ENCODE results near the gene ACTR5. TPM values are rescaled to one million over a fixed set of nuclear protein-coding genes. Genes with fewer than 3 reads are reported as not detected.

The ACTR5 gene
- polyA plus RNA-seq, result 7.8 TPM
- long read RNA-seq, donor 1, partial matches to known transcripts, result 0 of 1 reads
- long read RNA-seq, donor 1, other reads (novel, unspliced or antisense), result 0 of 1 reads
- long read RNA-seq, donor 2, result 0 reads
- long read RNA-seq, donor 3, partial matches to known transcripts, result 0 of 3 reads
- long read RNA-seq, donor 3, other reads (novel, unspliced or antisense), result 0 of 3 reads
- long read RNA-seq, donor 4, result 0 reads
- long read RNA-seq, donor 5, partial matches to known transcripts, result 0 of 2 reads
- long read RNA-seq, donor 5, other reads (novel, unspliced or antisense), result 0 of 2 reads
- long read RNA-seq, donor 6, partial matches to known transcripts, result 0 of 2 reads
- long read RNA-seq, donor 6, other reads (novel, unspliced or antisense), result 0 of 2 reads
- long read RNA-seq, donor 7, result 0 reads
- long read RNA-seq, donor 8, partial matches to known transcripts, result 0 of 3 reads
- long read RNA-seq, donor 8, other reads (novel, unspliced or antisense), result 0 of 3 reads
- long read RNA-seq, donor 9, result 0 reads
- long read RNA-seq, donor 10, partial matches to known transcripts, result 0 of 2 reads
- long read RNA-seq, donor 10, other reads (novel, unspliced or antisense), result 0 of 2 reads
- long read RNA-seq, donor 11, partial matches to known transcripts, result 0 of 4 reads
- long read RNA-seq, donor 11, other reads (novel, unspliced or antisense), result 0 of 4 reads

DNA sequence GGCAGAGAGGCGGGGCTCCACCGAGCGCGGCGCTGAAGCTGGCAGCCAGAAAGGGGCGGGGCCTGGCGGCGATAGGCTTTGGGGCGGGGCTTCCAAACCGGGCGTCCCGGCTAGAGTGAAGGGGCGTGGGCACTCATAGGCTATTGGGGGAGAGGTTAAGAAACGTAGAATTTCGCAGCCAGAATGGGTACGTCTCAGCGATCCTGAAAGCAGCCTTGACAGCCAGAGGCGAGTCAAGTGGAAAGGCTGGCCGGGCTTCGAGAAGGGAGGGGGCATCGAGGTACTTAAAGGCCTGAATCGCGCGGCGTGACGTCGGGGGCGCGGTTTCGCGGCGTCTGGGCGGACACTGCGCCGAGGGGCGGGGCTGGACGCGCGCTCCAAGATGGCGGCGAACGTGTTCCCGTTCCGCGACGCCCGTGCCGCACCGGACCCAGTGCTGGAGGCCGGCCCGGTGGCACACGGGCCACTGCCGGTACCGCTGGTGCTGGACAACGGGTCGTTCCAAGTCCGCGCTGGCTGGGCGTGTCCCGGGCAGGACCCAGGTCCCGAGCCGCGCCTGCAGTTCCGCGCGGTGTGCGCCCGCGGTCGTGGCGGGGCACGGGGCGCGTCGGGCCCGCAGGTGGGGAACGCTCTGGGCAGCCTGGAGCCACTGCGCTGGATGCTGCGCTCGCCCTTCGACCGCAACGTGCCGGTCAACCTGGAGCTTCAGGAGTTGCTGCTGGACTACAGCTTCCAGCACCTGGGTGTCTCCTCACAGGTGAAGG lies at the start of gene ACTR5:
Gene ACTR5, plus strand, starts transcription at position 364 of the 764 bp plus-strand sequence. Its CDS starts 19 bp downstream, at position 383.
- WGBS (ENCODE audit: insufficient coverage, low lambda C conversion rate), result no CpG with 5 or more reads among the region's 84 CpGs
- peak within 1 kb of the TSS; percentile 72 for H3K27ac ChIP-seq (ENCODE audit: low read length)
- H3K27me3 ChIP-seq (ENCODE audit: control insufficient read depth, insufficient read depth, low read length), result no peaks in the 10 kb centered on the region
- H3K4me1 ChIP-seq (ENCODE audit: control insufficient read depth, insufficient read depth, low read length), result peaks cover 8% of the 10 kb centered on the region
- peak; percentile 86 to 97 for DNase-seq
- H3K4me3 ChIP-seq (ENCODE audit: low read length), result peak within 1 kb of the TSS; percentile 65
- peaks cover 4% of the 10 kb centered on the region for H3K36me3 ChIP-seq (ENCODE audit: control insufficient read depth, insufficient read depth, low read length)
- H3K9me3 ChIP-seq (ENCODE audit: control insufficient read depth, low read depth, low read length), result no peaks in the 10 kb centered on the region

DNA sequence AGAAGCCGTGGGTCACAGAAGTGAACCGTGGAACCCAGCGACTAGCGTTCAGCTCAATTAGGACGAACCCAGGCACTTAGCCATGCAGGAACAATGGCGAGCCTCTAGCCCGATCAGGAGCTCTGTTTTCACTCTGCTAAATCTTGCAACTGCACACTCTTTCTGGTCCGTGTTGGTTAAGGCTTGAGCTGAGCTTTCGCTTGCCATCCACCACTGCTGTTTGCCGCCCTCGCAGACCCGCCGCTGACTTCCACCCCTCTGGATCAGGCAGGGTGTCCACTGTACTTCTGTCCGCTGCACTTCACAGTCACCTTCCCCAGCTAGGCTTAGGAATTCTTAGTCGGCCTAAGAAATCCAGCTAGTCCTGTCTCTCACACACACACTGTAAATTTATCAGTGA lies 49.7 kb upstream of the ACTR5 start:
- no peaks in the 10 kb centered on the region for H3K36me3 ChIP-seq (ENCODE audit: control insufficient read depth, insufficient read depth, low read length)
- H3K4me3 ChIP-seq (ENCODE audit: low read length), result no peak overlapping the region
- 100% methylated on average over 1 of the region's 15 CpGs for WGBS (ENCODE audit: insufficient coverage, low lambda C conversion rate)
- H3K27me3 ChIP-seq (ENCODE audit: control insufficient read depth, insufficient read depth, low read length), result peaks cover 5% of the 10 kb centered on the region
- no peaks in the 10 kb centered on the region for H3K9me3 ChIP-seq (ENCODE audit: control insufficient read depth, low read depth, low read length)
- H3K27ac ChIP-seq (ENCODE audit: low read length), result no peak overlapping the region
- no peak for DNase-seq
- no peaks in the 10 kb centered on the region for H3K4me1 ChIP-seq (ENCODE audit: control insufficient read depth, insufficient read depth, low read length)

DNA sequence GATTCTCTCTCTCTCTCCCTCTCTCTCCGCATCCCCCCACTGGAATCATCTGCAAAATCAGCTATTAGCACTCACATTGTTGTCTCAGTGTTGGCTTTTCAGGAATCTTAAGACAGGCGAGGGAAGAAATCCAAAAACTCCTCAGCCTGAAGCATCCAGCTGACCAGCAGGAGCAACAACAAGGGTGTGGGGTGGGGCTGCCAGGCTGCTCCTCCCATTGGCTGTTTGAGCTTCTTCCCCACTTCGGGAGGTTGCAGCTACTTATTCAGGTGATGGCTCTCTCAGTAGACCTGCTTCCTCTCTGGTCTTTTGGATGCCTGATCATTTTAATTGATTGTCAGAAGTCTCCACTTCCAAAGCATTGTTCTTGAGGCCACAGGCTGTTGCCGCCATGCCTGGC lies 48.1 kb upstream of the ACTR5 start:
- Histone ChIP-seq H3K27me3 (ENCODE audit: control insufficient read depth, insufficient read depth, low read length) (peaks cover 5% of the 10 kb centered on the region), H3K36me3 (ENCODE audit: control insufficient read depth, insufficient read depth, low read length) (no peaks in the 10 kb centered on the region), H3K27ac (ENCODE audit: low read length) (no peak overlapping the region), H3K4me3 (ENCODE audit: low read length) (no peak overlapping the region), H3K4me1 (ENCODE audit: control insufficient read depth, insufficient read depth, low read length) (no peaks in the 10 kb centered on the region), H3K9me3 (ENCODE audit: control insufficient read depth, low read depth, low read length) (no peaks in the 10 kb centered on the region)
- no peak for DNase-seq
- 0% methylated on average over 1 of the region's 4 CpGs for WGBS (ENCODE audit: insufficient coverage, low lambda C conversion rate)

DNA sequence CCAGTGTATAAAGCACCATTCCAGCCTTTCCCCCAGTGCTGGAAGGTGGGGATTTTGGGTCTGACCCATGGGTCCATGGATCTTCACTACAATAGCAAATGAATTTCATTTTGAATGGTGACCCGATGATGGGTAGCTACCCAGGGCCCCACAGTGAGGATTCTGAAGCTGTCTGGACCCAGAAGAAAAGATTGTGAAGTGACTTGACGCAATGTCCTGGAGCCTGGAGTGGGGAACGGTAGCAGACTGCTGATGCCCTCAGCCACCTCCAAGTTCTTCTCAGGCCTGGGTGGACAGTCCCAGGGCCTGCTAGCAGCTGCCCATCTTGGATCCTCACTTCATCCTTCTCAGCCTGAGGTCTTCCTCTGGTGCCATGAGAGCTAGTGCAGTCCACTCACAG lies 47.3 kb upstream of the ACTR5 start:
- Histone ChIP-seq H3K27ac (ENCODE audit: low read length) (no peak overlapping the region), H3K27me3 (ENCODE audit: control insufficient read depth, insufficient read depth, low read length) (peaks cover 8% of the 10 kb centered on the region), H3K4me1 (ENCODE audit: control insufficient read depth, insufficient read depth, low read length) (no peaks in the 10 kb centered on the region), H3K36me3 (ENCODE audit: control insufficient read depth, insufficient read depth, low read length) (no peaks in the 10 kb centered on the region), H3K9me3 (ENCODE audit: control insufficient read depth, low read depth, low read length) (no peaks in the 10 kb centered on the region), H3K4me3 (ENCODE audit: low read length) (no peak overlapping the region)
- WGBS (ENCODE audit: insufficient coverage, low lambda C conversion rate), result no CpG with 5 or more reads among the region's 3 CpGs
- DNase-seq, result no peak

DNA sequence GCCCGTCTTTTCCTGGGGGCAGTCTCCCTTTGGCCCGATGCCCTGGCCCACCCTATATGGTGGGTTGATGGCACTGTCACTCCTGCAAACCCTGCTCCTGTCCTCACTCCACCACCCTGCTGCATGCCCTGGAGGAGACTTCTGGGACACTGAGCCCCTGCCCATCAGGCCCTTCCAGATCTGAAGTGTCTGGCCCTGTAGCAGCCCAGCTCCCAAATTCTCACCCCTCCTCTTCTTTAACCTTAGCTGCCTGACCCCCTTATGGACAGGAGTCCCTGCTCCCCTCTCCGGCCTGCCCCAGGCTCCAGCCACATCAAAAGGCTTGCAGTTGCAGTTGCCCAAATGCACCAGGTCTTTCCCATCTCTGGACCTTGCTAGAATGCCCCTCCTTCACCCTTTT lies 44.7 kb upstream of the ACTR5 start:
- H3K27me3 ChIP-seq (ENCODE audit: control insufficient read depth, insufficient read depth, low read length), result peaks cover 15% of the 10 kb centered on the region

DNA sequence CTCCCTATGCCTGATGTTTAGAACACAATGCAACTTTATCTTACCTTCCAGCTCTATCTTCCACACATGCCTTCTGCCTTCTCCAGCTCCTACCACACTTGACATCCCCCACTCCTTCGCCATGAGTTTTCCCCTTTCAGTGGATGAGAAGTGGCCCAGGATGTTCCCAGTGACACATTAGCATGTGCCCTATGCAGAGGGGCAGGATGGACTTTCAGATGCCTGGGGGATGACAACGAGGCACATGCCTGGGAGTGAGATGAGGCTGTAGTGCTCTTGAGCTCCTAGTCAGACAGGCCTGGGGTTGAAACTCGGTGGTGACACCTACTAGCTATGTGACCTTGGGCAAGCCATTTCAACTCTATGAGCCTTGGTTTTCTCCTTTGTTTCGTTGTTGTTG lies 44.1 kb upstream of the ACTR5 start:
- no peak for DNase-seq
- no peaks in the 10 kb centered on the region for H3K9me3 ChIP-seq (ENCODE audit: control insufficient read depth, low read depth, low read length)
- H3K27me3 ChIP-seq (ENCODE audit: control insufficient read depth, insufficient read depth, low read length), result peaks cover 16% of the 10 kb centered on the region
- H3K4me3 ChIP-seq (ENCODE audit: low read length), result no peak overlapping the region
- H3K27ac ChIP-seq (ENCODE audit: low read length), result no peak overlapping the region
- H3K36me3 ChIP-seq (ENCODE audit: control insufficient read depth, insufficient read depth, low read length), result no peaks in the 10 kb centered on the region
- no CpG with 5 or more reads among the region's 4 CpGs for WGBS (ENCODE audit: insufficient coverage, low lambda C conversion rate)
- H3K4me1 ChIP-seq (ENCODE audit: control insufficient read depth, insufficient read depth, low read length), result no peaks in the 10 kb centered on the region

More for the DNA sequence above, 44.7 kb upstream of the ACTR5 start:
- Histone ChIP-seq H3K4me3 (ENCODE audit: low read length) (no peak overlapping the region), H3K9me3 (ENCODE audit: control insufficient read depth, low read depth, low read length) (no peaks in the 10 kb centered on the region), H3K27ac (ENCODE audit: low read length) (no peak overlapping the region), H3K36me3 (ENCODE audit: control insufficient read depth, insufficient read depth, low read length) (no peaks in the 10 kb centered on the region), H3K4me1 (ENCODE audit: control insufficient read depth, insufficient read depth, low read length) (no peaks in the 10 kb centered on the region)
- no peak for DNase-seq
- no CpG with 5 or more reads among the region's 3 CpGs for WGBS (ENCODE audit: insufficient coverage, low lambda C conversion rate)

DNA sequence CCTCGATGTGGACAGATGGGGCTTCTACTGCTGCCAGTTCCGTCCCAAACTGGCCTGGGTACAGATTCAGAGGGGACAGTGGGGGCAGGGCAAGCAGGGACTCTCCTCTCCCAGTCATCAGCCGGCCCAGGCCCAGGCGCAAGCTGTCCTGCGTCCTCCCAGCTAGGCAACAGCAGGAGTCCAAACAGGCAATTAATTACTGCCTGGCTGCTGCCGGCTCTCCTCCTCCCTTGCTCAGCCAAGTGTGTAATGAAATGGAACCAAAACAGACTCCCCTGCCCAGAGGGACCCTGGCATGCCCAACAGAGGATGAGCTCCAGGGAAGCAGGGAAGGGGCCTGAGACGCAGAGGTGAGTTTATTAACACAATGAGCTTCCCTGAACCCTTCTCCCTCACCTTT lies 41.8 kb upstream of the ACTR5 start:
- Histone ChIP-seq H3K4me1 (ENCODE audit: control insufficient read depth, insufficient read depth, low read length) (no peaks in the 10 kb centered on the region), H3K4me3 (ENCODE audit: low read length) (no peak overlapping the region), H3K36me3 (ENCODE audit: control insufficient read depth, insufficient read depth, low read length) (no peaks in the 10 kb centered on the region), H3K27me3 (ENCODE audit: control insufficient read depth, insufficient read depth, low read length) (peaks cover 13% of the 10 kb centered on the region), H3K27ac (ENCODE audit: low read length) (no peak overlapping the region), H3K9me3 (ENCODE audit: control insufficient read depth, low read depth, low read length) (no peaks in the 10 kb centered on the region)
- DNase-seq, result no peak
- no CpG with 5 or more reads among the region's 7 CpGs for WGBS (ENCODE audit: insufficient coverage, low lambda C conversion rate)

DNA sequence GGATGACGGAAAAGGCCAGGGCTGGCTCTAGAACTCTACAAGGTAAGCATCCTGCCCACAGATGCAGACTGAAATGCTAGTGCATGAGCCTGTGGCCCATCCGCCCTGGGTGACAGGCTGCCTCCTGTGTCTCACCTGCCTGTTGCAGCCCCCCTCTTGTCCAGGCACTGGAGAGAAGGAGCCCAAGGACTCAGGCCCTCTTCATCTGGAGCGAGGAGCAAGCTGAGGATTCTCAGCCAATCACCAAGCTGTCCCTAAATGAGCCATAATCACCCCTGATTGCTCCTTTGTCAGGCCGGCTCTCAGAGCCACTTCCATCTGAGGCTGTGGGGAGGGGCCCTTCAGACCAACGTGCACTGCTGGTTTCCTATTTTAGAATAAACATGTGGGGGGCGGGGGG lies 34.0 kb upstream of the ACTR5 start:
- H3K4me3 ChIP-seq (ENCODE audit: low read length), result no peak overlapping the region
- WGBS (ENCODE audit: insufficient coverage, low lambda C conversion rate), result no CpG with 5 or more reads among the region's 6 CpGs
- H3K9me3 ChIP-seq (ENCODE audit: control insufficient read depth, low read depth, low read length), result no peaks in the 10 kb centered on the region
- H3K27ac ChIP-seq (ENCODE audit: low read length), result no peak overlapping the region
- H3K4me1 ChIP-seq (ENCODE audit: control insufficient read depth, insufficient read depth, low read length), result no peaks in the 10 kb centered on the region
- no peak for DNase-seq
- H3K36me3 ChIP-seq (ENCODE audit: control insufficient read depth, insufficient read depth, low read length), result no peaks in the 10 kb centered on the region
- peaks cover 45% of the 10 kb centered on the region for H3K27me3 ChIP-seq (ENCODE audit: control insufficient read depth, insufficient read depth, low read length)

DNA sequence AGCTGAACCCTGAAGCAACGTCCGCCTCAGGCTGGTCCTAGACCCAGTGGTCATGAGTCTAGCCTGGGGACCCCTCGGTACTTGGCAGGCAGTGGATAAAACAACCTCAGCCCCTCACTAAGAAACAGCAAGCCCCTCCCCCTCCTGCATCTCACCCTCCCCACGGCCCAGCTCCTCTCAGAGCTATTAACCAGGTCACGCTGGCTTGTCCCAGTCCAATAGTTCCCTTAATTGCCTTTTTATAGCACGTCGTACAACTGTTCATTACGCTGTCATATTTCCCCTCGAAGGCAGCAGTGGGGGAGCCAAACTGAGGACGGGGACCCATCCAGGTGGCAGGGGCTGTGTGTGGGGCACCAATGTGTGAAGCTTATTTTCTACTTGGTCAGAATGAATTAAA lies 32.6 kb upstream of the ACTR5 start:
- no peaks in the 10 kb centered on the region for H3K36me3 ChIP-seq (ENCODE audit: control insufficient read depth, insufficient read depth, low read length)
- no peaks in the 10 kb centered on the region for H3K4me1 ChIP-seq (ENCODE audit: control insufficient read depth, insufficient read depth, low read length)
- H3K27me3 ChIP-seq (ENCODE audit: control insufficient read depth, insufficient read depth, low read length), result peaks cover 59% of the 10 kb centered on the region
- no peaks in the 10 kb centered on the region for H3K9me3 ChIP-seq (ENCODE audit: control insufficient read depth, low read depth, low read length)
- H3K4me3 ChIP-seq (ENCODE audit: low read length), result no peak overlapping the region
- no CpG with 5 or more reads among the region's 10 CpGs for WGBS (ENCODE audit: insufficient coverage, low lambda C conversion rate)
- no peak overlapping the region for H3K27ac ChIP-seq (ENCODE audit: low read length)
- DNase-seq, result no peak

DNA sequence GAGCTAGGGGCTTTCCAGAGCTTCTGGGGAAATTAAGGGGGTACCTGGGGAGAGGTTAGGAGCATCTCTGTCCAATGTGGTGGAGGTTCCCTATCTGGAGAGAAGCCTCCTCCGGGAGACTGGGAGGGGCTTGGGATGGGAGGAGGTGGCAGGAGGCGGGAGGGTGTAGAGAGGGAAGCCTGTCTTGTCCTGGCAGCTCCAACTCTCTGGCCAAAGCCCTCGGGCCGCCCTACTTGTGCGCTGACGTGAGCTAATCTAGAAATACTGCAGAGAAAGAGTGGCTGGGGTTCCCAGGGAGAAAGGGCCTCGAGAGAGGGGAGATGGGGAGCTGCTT lies 25.6 kb upstream of the ACTR5 start:
- H3K9me3 ChIP-seq (ENCODE audit: control insufficient read depth, low read depth, low read length), result peaks cover 3% of the 10 kb centered on the region
- H3K4me3 ChIP-seq (ENCODE audit: low read length), result no peak overlapping the region
- DNase-seq, result no peak
- no peak overlapping the region for H3K27ac ChIP-seq (ENCODE audit: low read length)
- no CpG with 5 or more reads among the region's 7 CpGs for WGBS (ENCODE audit: insufficient coverage, low lambda C conversion rate)
- H3K27me3 ChIP-seq (ENCODE audit: control insufficient read depth, insufficient read depth, low read length), result peaks cover 96% of the 10 kb centered on the region
- H3K36me3 ChIP-seq (ENCODE audit: control insufficient read depth, insufficient read depth, low read length), result no peaks in the 10 kb centered on the region
- H3K4me1 ChIP-seq (ENCODE audit: control insufficient read depth, insufficient read depth, low read length), result no peaks in the 10 kb centered on the region

Measured in large intestine (tissue), 12 donors.